HG03558 (cell line): ENCODE measurements around the gene ZDHHC14.

Source experiments
- ATAC-seq: cut with Tn5 transposase; IDR thresholded peaks from one replicate; pipeline ENCODE4 v1.9.1; 2021; ENCODE audit warnings: moderate number of reproducible peaks; ENCODE audit not compliant: unreplicated experiment; ENCODE audit errors: extremely low read depth

Gene ZDHHC14

GRCh38 chr6:157486572-157486971, 105.6 kb downstream of the ZDHHC14 start:
- ATAC-seq: no peak

DNA sequence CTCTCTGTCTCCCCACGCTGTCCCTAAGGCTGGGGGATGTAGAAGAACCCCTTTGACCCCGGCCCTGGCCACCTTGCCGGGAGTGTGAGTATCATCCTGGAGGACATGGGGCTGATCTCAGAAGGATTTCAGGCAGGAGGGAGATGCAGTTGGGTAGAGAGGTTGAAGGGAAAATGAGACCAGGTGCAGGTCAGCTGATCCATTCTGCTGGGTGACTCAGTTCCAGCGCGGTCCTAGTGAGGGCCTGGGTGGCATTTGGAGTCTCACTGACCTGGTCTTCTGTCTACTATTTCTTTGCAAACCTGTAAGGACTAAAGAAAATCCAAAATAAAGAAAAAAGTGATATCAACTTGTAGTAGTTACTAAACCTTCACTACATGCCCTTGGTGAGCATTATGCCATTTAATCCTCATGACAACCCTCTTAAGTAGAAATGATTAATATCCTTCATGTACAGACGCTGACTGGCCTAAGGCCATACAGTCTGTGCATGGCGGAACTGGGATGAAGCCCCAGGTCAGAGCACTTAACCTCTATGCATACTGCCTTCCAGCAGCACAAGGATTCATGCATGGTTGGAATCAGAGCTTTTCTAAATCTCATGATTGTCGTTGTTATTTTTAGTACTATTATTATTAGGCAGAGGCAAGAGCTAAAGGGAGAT, 106.3 kb downstream of the ZDHHC14 start:
- no peak for ATAC-seq

- ATAC-seq: no peak
Measured at GRCh38 chr6:157488058-157488457, 107.1 kb downstream of the ZDHHC14 start.

GRCh38 chr6:157488716-157489118, 107.7 kb downstream of the ZDHHC14 start:
- no peak for ATAC-seq

GRCh38 chr6:157490611-157491269, 109.8 kb downstream of the ZDHHC14 start:
- ATAC-seq: no peak

GRCh38 chr6:157491571-157492232, 110.7 kb downstream of the ZDHHC14 start:
- no peak for ATAC-seq

- no peak for ATAC-seq
Measured at GRCh38 chr6:157492249-157492648, 111.3 kb downstream of the ZDHHC14 start.

DNA sequence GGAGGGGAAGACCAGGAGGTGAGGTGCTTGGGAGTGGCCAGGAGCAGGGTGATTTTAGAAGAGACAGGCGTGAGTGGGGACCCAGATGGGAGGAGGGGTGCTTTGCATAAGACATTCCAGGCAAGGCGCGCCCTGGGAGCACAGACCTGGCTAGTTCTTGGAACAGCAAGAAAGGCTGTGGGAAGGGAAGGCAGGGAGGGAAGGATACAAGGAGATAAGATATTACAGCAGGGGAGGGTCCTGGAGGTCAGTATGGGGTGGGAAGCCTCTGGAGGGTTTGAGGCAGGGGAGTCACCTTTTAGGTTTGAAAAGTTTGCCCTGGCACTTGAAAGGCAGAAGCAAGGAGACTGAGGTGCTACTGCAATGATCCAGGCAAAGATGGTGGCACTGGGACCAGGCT, 111.8 kb downstream of the ZDHHC14 start:
- no peak for ATAC-seq

DNA sequence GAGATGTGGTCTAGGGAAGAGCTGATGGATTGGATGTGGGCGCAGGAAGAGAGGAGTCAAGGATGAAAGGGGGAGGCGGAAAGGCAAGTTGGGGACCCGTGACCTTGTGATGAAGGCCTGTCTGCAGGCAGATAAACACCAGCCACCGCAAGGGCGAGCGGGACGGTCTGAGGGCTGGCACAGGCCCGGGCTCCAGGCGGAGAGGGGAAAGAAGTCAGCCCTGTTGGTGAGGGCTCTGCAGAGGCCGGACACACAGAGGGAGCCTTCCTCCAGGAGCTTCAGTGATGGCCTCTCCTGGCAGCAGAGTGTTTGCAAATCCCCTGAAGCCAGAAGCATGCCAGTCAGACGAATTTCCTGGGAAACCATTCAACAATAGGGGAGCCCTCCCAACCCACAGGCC, 112.2 kb downstream of the ZDHHC14 start:
- ATAC-seq: no peak

DNA sequence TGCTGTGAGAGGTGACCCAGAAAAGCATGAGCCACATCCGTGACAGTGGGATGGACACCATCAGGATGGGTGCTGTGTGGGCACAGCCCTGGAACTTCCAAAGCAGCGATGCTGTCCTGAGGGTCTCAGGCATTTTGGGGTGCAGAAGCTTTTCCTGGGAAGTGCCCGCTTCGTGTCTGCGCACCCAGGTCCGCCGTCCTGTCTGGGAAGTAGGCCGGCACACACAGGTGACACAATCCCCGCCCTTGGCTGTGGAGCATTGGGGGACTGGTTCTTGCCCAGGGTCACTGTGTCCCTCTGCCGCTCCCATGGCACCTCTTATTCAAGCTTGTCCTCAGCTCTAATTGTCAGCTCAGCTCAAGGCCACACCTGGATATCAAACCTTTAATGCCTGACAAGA, 112.6 kb downstream of the ZDHHC14 start:
- no peak for ATAC-seq

GRCh38 chr6:157494132-157494710, 113.2 kb downstream of the ZDHHC14 start:
- no peak for ATAC-seq

DNA sequence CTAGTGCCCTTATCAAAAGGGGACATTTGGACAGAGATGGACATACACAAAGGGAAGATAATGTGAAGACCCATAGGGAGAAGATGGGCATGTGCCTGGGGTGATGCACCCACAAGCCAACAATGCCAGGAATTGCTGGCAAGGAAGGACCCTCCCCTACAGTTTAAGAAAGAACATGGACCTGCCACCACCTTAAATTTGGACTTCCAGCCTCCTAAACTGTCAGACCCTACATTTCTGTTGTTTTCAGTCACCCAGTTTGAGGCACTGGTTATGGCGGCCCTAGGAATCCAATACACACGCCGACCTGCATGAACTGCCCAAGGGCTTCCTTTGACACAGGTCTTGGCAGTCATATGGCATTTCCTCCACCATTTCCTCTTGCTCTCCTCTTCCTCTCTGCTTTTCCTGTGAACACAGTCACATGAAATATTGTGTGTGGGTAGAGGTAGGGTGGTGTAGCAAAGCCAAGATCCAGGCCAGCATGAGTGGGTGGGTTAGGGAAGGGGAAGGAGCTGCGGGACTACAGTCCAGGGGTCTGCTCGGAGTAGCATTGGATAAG, 115.6 kb downstream of the ZDHHC14 start:
- ATAC-seq: no peak

DNA sequence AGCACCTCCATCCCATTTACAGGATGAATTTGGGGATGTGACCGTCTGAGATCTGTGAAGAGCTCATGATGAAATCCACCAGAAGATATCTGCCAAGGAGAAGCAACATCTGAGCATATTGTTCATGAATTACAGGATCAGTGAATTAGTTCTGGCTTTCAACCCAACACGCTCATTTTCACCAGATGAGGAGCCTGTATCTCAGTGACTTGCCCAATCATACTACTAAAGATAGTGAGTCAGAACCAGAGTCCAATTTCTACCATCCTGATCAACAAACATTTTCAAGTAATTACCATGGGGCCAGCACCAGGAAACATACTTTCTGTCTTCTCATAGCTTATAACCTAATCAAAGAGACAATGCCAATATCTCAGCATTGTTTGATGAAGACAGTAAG, 116.6 kb downstream of the ZDHHC14 start:
- no peak for ATAC-seq

GRCh38 chr6:157498817-157499216, 117.8 kb downstream of the ZDHHC14 start:
- ATAC-seq: no peak

GRCh38 chr6:157500022-157500421, 119.0 kb downstream of the ZDHHC14 start:
- no peak for ATAC-seq

- ATAC-seq: no peak
Measured at GRCh38 chr6:157503018-157503747, 122.2 kb downstream of the ZDHHC14 start.

GRCh38 chr6:157505912-157506491, 125.0 kb downstream of the ZDHHC14 start:
- no peak for ATAC-seq

GRCh38 chr6:157510323-157511188, 129.6 kb downstream of the ZDHHC14 start:
- ATAC-seq: no peak
